IMR-90 (cell line): ENCODE results near the gene PTHLH. TPM values are rescaled to one million over a fixed set of nuclear protein-coding genes. Genes with fewer than 3 reads are reported as not detected.

Source experiments
- ATAC-seq: fragments of 200-7000 bp; cut with Tn5 transposase; 2 replicates; pipeline ENCODE4 v1.9.1; 2020; ENCODE audit warnings: low read depth, mild to moderate bottlenecking, moderate library complexity
- BruUV-seq: library from RNA; stranded (reverse); fragments of 400-500 nt; replicated peaks from 2 replicates; lab custom pipeline; 2021; lab: Mats Ljungman, UMichigan
- CTCF ChIA-PET: fragments of 300-600 bp; formaldehyde crosslinking; extraction: SDS; loops from one replicate; lab custom pipeline; 2021; ENCODE audit warnings: antibody characterized with exemption; lab: Yijun Ruan, JAX
- POLR2A ChIA-PET: fragments of 300-600 bp; sonication (Branson Sonifier 250); formaldehyde crosslinking; loops from one replicate; lab custom pipeline; 2022; ENCODE audit warnings: antibody characterized with exemption; ENCODE audit not compliant: unreplicated experiment; lab: Charles Lee
- DNase-seq: peaks from one replicate; pipeline ENCODE4 v3.0.0; 2013
- H2AFZ ChIP-seq: replicated peaks from 2 replicates; pipeline ENCODE3; 2013; ENCODE audit warnings: low read length, mild to moderate bottlenecking; ENCODE audit not compliant: poor library complexity
- H2AK5ac ChIP-seq: 2 replicates; pipeline ENCODE4 v1.6.1; 2013; ENCODE audit warnings: low read depth, low read length, inconsistent platforms
- H2AK9ac ChIP-seq: replicated peaks from 2 replicates; pipeline ENCODE3; 2013; ENCODE audit warnings: mild to moderate bottlenecking, low read depth, low read length, moderate library complexity; ENCODE audit not compliant: poor library complexity
- H2BK120ac ChIP-seq: 2 replicates; pipeline ENCODE4 v1.6.1; 2013; ENCODE audit warnings: low read depth, low read length, inconsistent platforms
- H2BK15ac ChIP-seq: 3 replicates; pipeline ENCODE4 v1.6.1; 2013; ENCODE audit warnings: low read depth, low read length, inconsistent platforms
- H2BK20ac ChIP-seq: 2 replicates; pipeline ENCODE4 v1.6.1; 2013; ENCODE audit warnings: low read depth, mild to moderate bottlenecking, inconsistent platforms, low read length, moderate library complexity
- H2BK5ac ChIP-seq: 2 replicates; pipeline ENCODE4 v1.6.1; 2013; ENCODE audit warnings: mild to moderate bottlenecking, low read depth, low read length, inconsistent platforms; ENCODE audit not compliant: poor library complexity, severe bottlenecking
- H3K14ac ChIP-seq: replicated peaks from 2 replicates; pipeline ENCODE4 v1.6.1; 2013; ENCODE audit warnings: low read depth, low read length, inconsistent platforms
- H3K18ac ChIP-seq: 2 replicates; pipeline ENCODE4 v1.6.1; 2013; ENCODE audit warnings: low read depth, low read length, control low read depth
- H3K23ac ChIP-seq: 2 replicates; pipeline ENCODE4 v1.6.1; 2013; ENCODE audit warnings: low read depth, low read length, inconsistent platforms
- H3K27ac ChIP-seq: 2 replicates; pipeline ENCODE4 v1.5.1; 2013; ENCODE audit warnings: mild to moderate bottlenecking, control low read depth, low read length; ENCODE audit not compliant: insufficient read depth
- H3K27me3 ChIP-seq: 2 replicates; pipeline ENCODE4 v1.6.1; 2013; ENCODE audit warnings: low read length; ENCODE audit not compliant: control insufficient read depth, insufficient read depth
- H3K36me3 ChIP-seq: 2 replicates; pipeline ENCODE4 v1.6.1; 2013; ENCODE audit warnings: low read length, mixed read lengths; ENCODE audit not compliant: control insufficient read depth, insufficient read depth
- H3K4ac ChIP-seq: 2 replicates; pipeline ENCODE4 v1.6.1; 2013; ENCODE audit warnings: low read depth, low read length, inconsistent platforms
- H3K4me1 ChIP-seq: 2 replicates; pipeline ENCODE4 v1.6.1; 2013; ENCODE audit warnings: low read length, mixed read lengths; ENCODE audit not compliant: control insufficient read depth, insufficient read depth
- H3K4me2 ChIP-seq: 2 replicates; pipeline ENCODE4 v1.6.1; 2013; ENCODE audit warnings: low read depth, mild to moderate bottlenecking, control low read depth, low read length, moderate library complexity
- H3K4me3 ChIP-seq: 2 replicates; pipeline ENCODE4 v1.5.1; 2013; ENCODE audit warnings: low read depth, mild to moderate bottlenecking, control low read depth, low read length, moderate library complexity; ENCODE audit not compliant: insufficient read depth
- H3K56ac ChIP-seq: 2 replicates; pipeline ENCODE4 v1.6.1; 2013; ENCODE audit warnings: low read length, inconsistent platforms; ENCODE audit not compliant: insufficient read depth; ENCODE audit errors: extremely low read depth
- H3K79me1 ChIP-seq, 2 experiments: 2 replicates each; pipeline ENCODE4 v1.6.1; 2013; ENCODE audit warnings: low read length in 2 of 2, inconsistent platforms in 1 of 2, low read depth in 1 of 2
- H3K9ac ChIP-seq: 2 replicates; pipeline ENCODE4 v1.6.1; 2013; ENCODE audit warnings: low read depth, low read length, control low read depth
- H3K9me1 ChIP-seq: 2 replicates; pipeline ENCODE4 v1.6.1; 2013; ENCODE audit warnings: low read length, inconsistent platforms; ENCODE audit not compliant: insufficient read depth
- H3K9me3 ChIP-seq: 2 replicates; pipeline ENCODE4 v1.6.1; 2013; ENCODE audit warnings: low read length; ENCODE audit not compliant: control insufficient read depth, insufficient read depth
- H4K20me1 ChIP-seq: 2 replicates; pipeline ENCODE4 v1.6.1; 2013; ENCODE audit warnings: low read length, inconsistent platforms; ENCODE audit not compliant: insufficient read depth
- H4K5ac ChIP-seq: 2 replicates; pipeline ENCODE4 v1.6.1; 2013; ENCODE audit warnings: mild to moderate bottlenecking, low read depth, low read length, control low read depth
- H4K8ac ChIP-seq, 2 experiments: 2 replicates each; pipeline ENCODE4 v1.6.1; 2013; ENCODE audit warnings: low read depth in 2 of 2, low read length in 2 of 2, control low read depth in 1 of 2, inconsistent platforms in 1 of 2
- H4K91ac ChIP-seq: 2 replicates; pipeline ENCODE4 v1.6.1; 2013; ENCODE audit warnings: low read depth, low read length, inconsistent platforms; ENCODE audit not compliant: insufficient read depth
- BHLHE40 ChIP-seq: fragments of 150-350 bp; IDR thresholded peaks from 2 replicates; pipeline ENCODE4 v1.6.1; 2016; ENCODE audit warnings: mild to moderate bottlenecking, low read depth, low read length
- CEBPB ChIP-seq: IDR thresholded peaks from 2 replicates; pipeline ENCODE4 v1.6.1; 2012; ENCODE audit warnings: low read depth, low read length, improper control_type of control experiment
- CTCF ChIP-seq: conservative IDR thresholded peaks from 2 replicates; pipeline ENCODE4 v1.5.1; 2012; ENCODE audit warnings: mild to moderate bottlenecking, low read depth, low read length, improper control_type of control experiment
- ELK1 ChIP-seq: fragments of 150-350 bp; IDR thresholded peaks from 2 replicates; pipeline ENCODE4 v1.6.1; 2016; ENCODE audit warnings: low read depth, mild to moderate bottlenecking, low read length, moderate library complexity, borderline replicate concordance
- FOS ChIP-seq: fragments of 150-350 bp; IDR thresholded peaks from 2 replicates; pipeline ENCODE4 v1.6.1; 2016; ENCODE audit warnings: low read depth, low read length
- MAFK ChIP-seq: IDR thresholded peaks from 2 replicates; pipeline ENCODE4 v1.6.1; 2012; ENCODE audit warnings: low read depth, low read length, improper control_type of control experiment
- MAZ ChIP-seq: IDR thresholded peaks from 2 replicates; pipeline ENCODE4 v1.6.1; 2012; ENCODE audit warnings: low read depth, mild to moderate bottlenecking, low read length, improper control_type of control experiment, moderate library complexity, borderline replicate concordance
- MXI1 ChIP-seq: IDR thresholded peaks from 2 replicates; pipeline ENCODE4 v1.6.1; 2012; ENCODE audit warnings: low read depth, mild to moderate bottlenecking, low read length, moderate library complexity, borderline replicate concordance
- NFE2L2 ChIP-seq: fragments of 150-350 bp; IDR thresholded peaks from 2 replicates; pipeline ENCODE4 v1.6.1; 2016; ENCODE audit warnings: low read depth, mild to moderate bottlenecking, low read length
- POLR2A ChIP-seq: IDR thresholded peaks from 2 replicates; pipeline ENCODE4 v1.6.1; 2012; ENCODE audit warnings: mild to moderate bottlenecking, low read depth, low read length
- RAD21 ChIP-seq: IDR thresholded peaks from 2 replicates; pipeline ENCODE4 v1.6.1; 2012; ENCODE audit warnings: low read length, improper control_type of control experiment
- RCOR1 ChIP-seq: IDR thresholded peaks from 2 replicates; pipeline ENCODE4 v1.6.1; 2012; ENCODE audit warnings: mild to moderate bottlenecking, low read length, improper control_type of control experiment; ENCODE audit not compliant: insufficient replicate concordance
- SMC3 ChIP-seq: fragments of 150-350 bp; IDR thresholded peaks from 2 replicates; pipeline ENCODE4 v1.6.1; 2016; ENCODE audit warnings: low read depth, mild to moderate bottlenecking, antibody characterized with exemption, low read length, moderate library complexity
- WGBS, 2 experiments: methylation state at CpG; one replicate each; pipeline versions ENCODE4 v1.1.5 to v1.1.7; 2013; ENCODE audit warnings: missing lambda C conversion rate in 2 of 2; ENCODE audit not compliant: insufficient read length in 1 of 2; ENCODE audit errors: extremely low coverage in 2 of 2; 5-methylcytosine and 5-hydroxymethylcytosine counted together
- dilution Hi-C: fragments of 300-500 bp; cut with HindIII; formaldehyde crosslinking; loops from one replicate; pipeline ENCODE4 v1.14.3; 2018; ENCODE audit warnings: low sequenced_read_pairs; ENCODE audit not compliant: unreplicated experiment
- in situ Hi-C: fragments of 300-500 bp; cut with MboI; formaldehyde crosslinking; loops from 3 replicates; pipeline ENCODE4 v1.14.3; 2019; ENCODE audit warnings: low sequenced_read_pairs, inconsistent platforms, mixed read lengths
- intact Hi-C: fragments of 100-400 bp; cut with micrococcal nuclease; formaldehyde crosslinking; loops from 2 replicates; pipeline ENCODE4 v1.10.0; 2022
- polyA plus RNA-seq, 3 experiments: library from polyadenylated mRNA; depleted of rRNA; stranded (reverse); fragments of >200 nt; gene quantifications; 2 replicates each; pipeline ENCODE4 v1.2.3, GENCODE V29; 2012; ENCODE audit warnings: low replicate concordance in 1 of 3
- total RNA-seq: library from RNA; depleted of rRNA; stranded (reverse); fragments of >200 nt; gene quantifications from 2 replicates; pipeline ENCODE4 v1.2.3, GENCODE V29; 2012

The PTHLH gene
- total and polyA plus RNA-seq, 2 of the 4 experiments (the other 2 are of a cell fraction) = 0.36 to 1.3 TPM

GRCh38 chr12:27966870-27967269 lies 5.7 kb downstream of the PTHLH start:
- H4K91ac ChIP-seq = no peak overlapping the region
- no peak overlapping the region for H4K5ac ChIP-seq
- H3K9ac ChIP-seq = no peak overlapping the region
- dilution Hi-C loops (no loop called here), intact Hi-C loops (loop anchor here (2.0 to 10.0 kb wide), 4 partner anchors 225 to 1028 kb away; partner anchors contain the start of gene CCDC91), in situ Hi-C loops (loop anchor here (10.0 kb wide), 1 partner anchor 208 kb away; no protein-coding TSS in a partner anchor)
- no peak overlapping the region for H3K4me2 ChIP-seq
- no peaks in the 10 kb centered on the region for H3K36me3 ChIP-seq
- peaks cover 5% of the 10 kb centered on the region for H3K4me1 ChIP-seq
- no peak overlapping the region for H3K14ac ChIP-seq
- ChIA-PET POLR2A (no interaction called here), CTCF (interaction anchor here (0.6 kb wide), 1 partner anchor 275 kb away, joined by 3 read pairs; no protein-coding TSS in a partner anchor)
- TF ChIP-seq NFE2L2 (peak; percentile 53; the same call in 1 of the 2 replicates), RCOR1 (peak; percentile 22), BHLHE40 (peak; percentile 60; the same call in 1 of the 2 replicates), ELK1 (no peak), CTCF (no peak), MAZ (no peak), MXI1 (0 out of 2 replicates have a peak, but pooled peaks have one; percentile 31), POLR2A (peak; percentile 20; the same call in 1 of the 2 replicates), FOS (peak; percentile 99), MAFK (0 out of 2 replicates have a peak, but pooled peaks have one; percentile 13), CEBPB (peak; percentile 50), RAD21 (0 out of 2 replicates have a peak, but pooled peaks have one; percentile 4), SMC3 (no peak)
- BruUV-seq = no TSS peak
- H2BK120ac ChIP-seq = no peak overlapping the region
- no peak overlapping the region for H3K4me3 ChIP-seq
- DNase-seq (peak; percentile 99), ATAC-seq (peak; percentile 71)
- no peak overlapping the region for H4K8ac ChIP-seq
- H2BK5ac ChIP-seq = no peak overlapping the region
- H2AK5ac ChIP-seq = no peak overlapping the region
- H2BK20ac ChIP-seq = no peak overlapping the region
- H3K9me1 ChIP-seq = peaks cover 3% of the 10 kb centered on the region; the same call in 1 of the 2 replicates
- H3K4ac ChIP-seq = no peak overlapping the region
- H2AFZ ChIP-seq = no peak overlapping the region
- H3K23ac ChIP-seq = no peak overlapping the region
- 0% methylated on average over 1 of the region's 2 CpGs; no CpG with 5 or more reads in 1 of the 2 experiments for WGBS, 2 experiments
- H2BK15ac ChIP-seq = no peak overlapping the region
- H3K27ac ChIP-seq = no peak overlapping the region
- H3K18ac ChIP-seq = no peak overlapping the region
- H3K9me3 ChIP-seq = no peaks in the 10 kb centered on the region
- H3K56ac ChIP-seq = no peak overlapping the region
- no peak overlapping the region for H2AK9ac ChIP-seq
- no peaks in the 10 kb centered on the region for H4K20me1 ChIP-seq
- no peaks in the 10 kb centered on the region for H3K27me3 ChIP-seq
- H3K79me1 ChIP-seq = no peaks in the 10 kb centered on the region
